Progenitor cell of endocrine pancreas (in vitro differentiated cells): ENCODE results near the gene MEIS2. TPM values are rescaled to one million over a fixed set of nuclear protein-coding genes. Genes with fewer than 3 reads are reported as not detected.

ENCODE experiments used
- DNase-seq: peaks from one replicate; pipeline ENCODE4 v3.0.0; 2021; ENCODE audit warnings: low spot score; ENCODE audit not compliant: unreplicated experiment
- H3K27ac Mint-ChIP-seq: 2 replicates; pipeline ENCODE4 v1.8.0; 2021; ENCODE audit warnings: mild to moderate bottlenecking, moderate library complexity, mixed read lengths
- H3K27me3 Mint-ChIP-seq: 2 replicates; pipeline ENCODE4 v1.8.0; 2021; ENCODE audit warnings: mixed read lengths
- H3K36me3 Mint-ChIP-seq: 2 replicates; pipeline ENCODE4 v1.8.0; 2022; ENCODE audit warnings: mixed read lengths; ENCODE audit not compliant: insufficient read depth
- H3K4me1 Mint-ChIP-seq: 2 replicates; pipeline ENCODE4 v1.8.0; 2021; ENCODE audit warnings: low read depth, mixed read lengths
- H3K4me3 Mint-ChIP-seq: 2 replicates; pipeline ENCODE4 v1.8.0; 2021; ENCODE audit warnings: low read depth, mild to moderate bottlenecking, moderate library complexity, mixed read lengths
- H3K9me3 Mint-ChIP-seq: 2 replicates; pipeline ENCODE4 v1.8.0; 2021; ENCODE audit warnings: low read depth, mixed read lengths
- total RNA-seq: library from RNA; stranded (reverse); gene quantifications from 2 replicates; pipeline ENCODE4 v1.2.1, GENCODE V29; 2021
- TF ChIP-seq, protein P1 (sequence below): fragments of 200-600 bp; sonication (generic); IDR thresholded peaks from one replicate; pipeline ENCODE4 v1.5.0; 2021; ENCODE audit warnings: antibody characterized with exemption, mild to moderate bottlenecking; ENCODE audit not compliant: unreplicated experiment

Gene MEIS2
- total RNA-seq, 1 donor from 2014 or later = 133 TPM

DNA sequence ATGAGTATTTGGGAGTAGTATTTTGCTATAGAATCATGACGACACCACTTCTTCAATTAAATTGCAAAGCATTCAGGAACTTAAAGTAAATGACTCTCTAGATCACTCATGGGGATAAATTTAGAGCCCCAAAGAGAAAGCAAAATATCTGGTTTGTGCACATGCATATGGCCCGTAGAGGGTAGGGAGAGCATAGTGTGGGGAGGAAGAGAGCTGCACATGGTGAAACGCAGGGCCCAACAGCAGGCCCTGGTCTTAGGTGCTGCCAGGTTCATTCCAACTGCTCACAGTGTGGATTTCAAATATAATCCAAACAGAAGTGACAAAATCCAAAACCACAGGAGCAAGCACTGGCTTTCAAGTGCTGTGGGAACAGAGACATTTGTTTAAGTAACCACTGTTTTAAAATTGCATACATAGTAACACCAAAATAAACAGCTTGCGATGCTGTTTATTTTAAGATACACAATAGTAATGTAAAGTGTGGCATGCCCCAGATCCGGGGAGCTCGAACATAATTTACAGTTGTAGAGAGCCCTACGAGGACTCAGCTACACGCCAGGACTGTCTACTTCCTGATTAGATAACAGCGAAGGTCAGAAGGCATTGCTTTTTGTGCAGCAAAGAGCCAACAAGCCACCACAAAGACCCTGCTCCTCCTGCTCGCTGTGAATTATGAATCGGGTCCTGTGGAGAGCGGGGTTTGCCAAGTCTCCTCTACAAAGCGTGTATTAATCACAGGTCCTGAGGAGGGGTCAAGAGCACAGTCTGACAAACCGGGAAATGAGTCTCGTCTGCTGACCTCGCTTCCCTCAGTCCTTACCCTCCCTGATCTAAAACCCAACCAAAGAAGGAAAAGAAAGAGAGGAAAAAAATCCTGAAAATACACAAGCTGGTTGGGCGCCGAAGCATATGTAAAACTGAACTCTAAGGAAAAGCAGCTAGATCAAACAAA, 80.6 kb downstream of the MEIS2 start:
- H3K27ac Mint-ChIP-seq = peak overlapping the region; percentile 94
- DNase-seq = no peak
- H3K4me3 Mint-ChIP-seq = peak overlapping the region; percentile 0
- H3K27me3 Mint-ChIP-seq = no peaks in the 10 kb centered on the region
- peaks cover 18% of the 10 kb centered on the region for H3K36me3 Mint-ChIP-seq
- no peaks in the 10 kb centered on the region for H3K9me3 Mint-ChIP-seq
- TF ChIP-seq, protein P1, sequence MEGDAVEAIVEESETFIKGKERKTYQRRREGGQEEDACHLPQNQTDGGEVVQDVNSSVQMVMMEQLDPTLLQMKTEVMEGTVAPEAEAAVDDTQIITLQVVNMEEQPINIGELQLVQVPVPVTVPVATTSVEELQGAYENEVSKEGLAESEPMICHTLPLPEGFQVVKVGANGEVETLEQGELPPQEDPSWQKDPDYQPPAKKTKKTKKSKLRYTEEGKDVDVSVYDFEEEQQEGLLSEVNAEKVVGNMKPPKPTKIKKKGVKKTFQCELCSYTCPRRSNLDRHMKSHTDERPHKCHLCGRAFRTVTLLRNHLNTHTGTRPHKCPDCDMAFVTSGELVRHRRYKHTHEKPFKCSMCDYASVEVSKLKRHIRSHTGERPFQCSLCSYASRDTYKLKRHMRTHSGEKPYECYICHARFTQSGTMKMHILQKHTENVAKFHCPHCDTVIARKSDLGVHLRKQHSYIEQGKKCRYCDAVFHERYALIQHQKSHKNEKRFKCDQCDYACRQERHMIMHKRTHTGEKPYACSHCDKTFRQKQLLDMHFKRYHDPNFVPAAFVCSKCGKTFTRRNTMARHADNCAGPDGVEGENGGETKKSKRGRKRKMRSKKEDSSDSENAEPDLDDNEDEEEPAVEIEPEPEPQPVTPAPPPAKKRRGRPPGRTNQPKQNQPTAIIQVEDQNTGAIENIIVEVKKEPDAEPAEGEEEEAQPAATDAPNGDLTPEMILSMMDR = no peak
- H3K4me1 Mint-ChIP-seq = peaks cover 55% of the 10 kb centered on the region

DNA sequence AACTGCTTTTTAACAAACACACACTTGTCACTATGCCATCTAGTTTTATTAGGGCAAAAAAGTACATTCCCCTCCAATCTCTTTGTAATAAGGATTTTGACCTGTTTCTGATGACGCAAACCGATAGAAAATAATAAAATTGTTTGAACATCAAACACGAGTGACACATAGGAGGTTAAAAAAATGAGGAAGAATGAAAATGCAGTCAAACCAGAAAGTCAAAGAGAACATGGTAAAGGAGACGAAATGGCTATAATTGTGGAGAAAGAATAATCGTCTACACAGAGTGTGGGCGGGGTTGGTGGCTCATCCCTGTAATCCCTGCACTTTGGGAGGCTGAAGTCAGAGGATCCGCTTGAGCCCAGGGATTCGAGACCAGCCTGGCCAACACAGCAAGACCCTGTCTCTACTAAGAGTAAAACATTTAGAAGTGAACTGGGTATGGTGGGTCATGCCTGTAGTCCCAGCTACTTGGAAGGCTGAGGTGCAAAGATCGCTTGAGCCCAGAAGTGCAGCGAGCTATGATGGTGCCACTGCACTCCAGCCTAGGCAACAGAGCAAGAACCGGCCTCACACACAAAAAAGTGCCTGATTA, 83.2 kb downstream of the MEIS2 start:
- no peaks in the 10 kb centered on the region for H3K27me3 Mint-ChIP-seq
- TF ChIP-seq, protein P1 = no peak
- peak overlapping the region; percentile 54 for H3K27ac Mint-ChIP-seq
- DNase-seq = no peak
- H3K4me3 Mint-ChIP-seq = no peak overlapping the region
- peaks cover 62% of the 10 kb centered on the region for H3K4me1 Mint-ChIP-seq
- peaks cover 8% of the 10 kb centered on the region for H3K36me3 Mint-ChIP-seq
- no peaks in the 10 kb centered on the region for H3K9me3 Mint-ChIP-seq

DNA sequence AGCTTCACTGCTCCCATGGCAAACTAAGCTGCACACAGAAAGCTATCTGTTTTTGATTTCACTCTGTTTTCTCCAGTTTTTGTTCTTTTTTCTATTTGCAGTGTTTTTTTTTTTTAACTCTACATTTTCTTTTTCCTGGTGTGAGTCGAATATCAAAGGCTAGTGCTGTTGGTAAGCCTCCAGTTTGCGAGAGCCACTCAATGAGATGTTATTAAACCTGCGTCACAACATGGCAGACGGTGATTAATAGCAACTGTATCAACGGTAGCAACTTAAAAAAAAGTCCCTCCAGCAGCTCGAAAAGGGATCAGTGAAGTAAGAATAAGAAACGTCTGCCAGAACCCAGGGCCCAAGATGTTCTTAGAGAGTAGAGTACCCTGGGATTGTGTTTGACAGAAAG, 84.1 kb downstream of the MEIS2 start:
- no peak overlapping the region for H3K4me3 Mint-ChIP-seq
- no peak for DNase-seq
- H3K9me3 Mint-ChIP-seq = no peaks in the 10 kb centered on the region
- TF ChIP-seq, protein P1 = no peak
- H3K27me3 Mint-ChIP-seq = no peaks in the 10 kb centered on the region
- peaks cover 6% of the 10 kb centered on the region for H3K36me3 Mint-ChIP-seq
- H3K4me1 Mint-ChIP-seq = peaks cover 59% of the 10 kb centered on the region
- H3K27ac Mint-ChIP-seq = peak overlapping the region; percentile 80

DNA sequence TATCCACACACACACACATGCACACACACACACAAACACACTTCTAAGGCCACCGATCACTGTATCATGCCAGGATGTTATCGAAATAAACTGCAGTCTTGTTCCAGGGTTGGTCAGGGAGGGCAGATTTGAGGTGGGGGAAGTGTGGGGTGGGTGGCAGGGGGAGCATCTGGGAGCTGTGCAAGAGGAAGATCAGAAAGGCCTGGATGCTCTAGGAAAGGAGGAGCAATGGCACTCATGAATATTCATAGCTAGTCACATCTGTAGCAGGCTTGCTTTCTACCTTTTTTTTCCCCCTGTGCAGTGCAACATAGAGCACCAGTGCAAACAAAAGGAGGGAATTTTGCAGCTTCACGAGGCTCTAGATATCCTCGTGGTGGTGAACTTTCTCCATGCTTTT, 84.9 kb downstream of the MEIS2 start:
- DNase-seq = no peak
- H3K9me3 Mint-ChIP-seq = no peaks in the 10 kb centered on the region
- no peak overlapping the region for H3K4me3 Mint-ChIP-seq
- peaks cover 9% of the 10 kb centered on the region for H3K36me3 Mint-ChIP-seq
- TF ChIP-seq, protein P1 = no peak
- H3K27me3 Mint-ChIP-seq = no peaks in the 10 kb centered on the region
- peaks cover 54% of the 10 kb centered on the region for H3K4me1 Mint-ChIP-seq
- peak overlapping the region; percentile 81 for H3K27ac Mint-ChIP-seq

DNA sequence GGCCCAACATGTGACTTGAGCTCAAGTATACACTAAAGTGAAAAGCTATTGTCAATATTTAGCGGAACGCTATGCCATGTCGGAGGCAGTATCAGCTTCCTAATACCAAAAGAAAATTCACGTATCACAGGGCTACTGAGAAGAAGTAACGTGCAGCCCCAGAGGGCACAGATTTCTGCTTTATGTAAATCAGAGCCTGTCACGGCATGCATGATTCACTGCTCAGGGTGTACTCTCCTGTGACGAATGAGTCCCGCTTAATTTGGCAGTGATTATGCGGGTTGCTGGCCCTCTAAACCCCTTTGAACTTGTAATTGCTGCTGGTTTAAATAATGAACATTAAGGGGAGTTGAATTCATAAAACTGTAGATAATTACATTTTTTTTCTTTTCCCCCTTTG, 85.3 kb downstream of the MEIS2 start:
- no peak overlapping the region for H3K4me3 Mint-ChIP-seq
- DNase-seq = no peak
- H3K9me3 Mint-ChIP-seq = no peaks in the 10 kb centered on the region
- H3K4me1 Mint-ChIP-seq = peaks cover 50% of the 10 kb centered on the region
- no peaks in the 10 kb centered on the region for H3K27me3 Mint-ChIP-seq
- TF ChIP-seq, protein P1 = no peak
- H3K27ac Mint-ChIP-seq = peak overlapping the region; percentile 81
- peaks cover 9% of the 10 kb centered on the region for H3K36me3 Mint-ChIP-seq
